IgD-negative memory B cell (primary cell): Measurements from ENCODE around the gene NUSAP1. TPM values are rescaled to one million over a fixed set of nuclear protein-coding genes. Genes with fewer than 3 reads are reported as not detected.
"Not testable (repeated sequence)": the region's sequence is repeated elsewhere in the genome, so short reads cannot be mapped to it uniquely, and the experiment has no call there.

ENCODE experiments used
- H3K27ac Mint-ChIP-seq, 3 donors: one replicate each; pipeline ENCODE4 v1.8.0; 2020 to 2022; ENCODE audit warnings: mild to moderate bottlenecking in 3 of 3, mixed read lengths in 3 of 3, moderate library complexity in 1 of 3
- H3K27me3 Mint-ChIP-seq: one replicate; pipeline ENCODE4 v1.8.0; 2021; ENCODE audit warnings: mixed read lengths
- H3K36me3 Mint-ChIP-seq: one replicate; pipeline ENCODE4 v1.8.0; 2020; ENCODE audit warnings: mild to moderate bottlenecking, mixed read lengths
- H3K4me1 Mint-ChIP-seq, 3 donors: one replicate each; pipeline ENCODE4 v1.8.0; 2020 to 2022; ENCODE audit warnings: mixed read lengths in 3 of 3, mild to moderate bottlenecking in 1 of 3
- H3K4me3 Mint-ChIP-seq, 4 donors: one replicate each; pipeline ENCODE4 v1.8.0; 2020 to 2022; ENCODE audit warnings: mild to moderate bottlenecking in 4 of 4, mixed read lengths in 4 of 4, moderate library complexity in 3 of 4
- H3K9me3 Mint-ChIP-seq, 3 donors: one replicate each; pipeline ENCODE4 v1.8.0; 2020 to 2021; ENCODE audit warnings: mixed read lengths in 3 of 3, mild to moderate bottlenecking in 1 of 3
- polyA plus RNA-seq: library from polyadenylated mRNA; unstranded; fragments of 300-500 nt; fragmentation: Illumina TruSeq; gene quantifications from one replicate; pipeline ENCODE4 v1.2.3, GENCODE V29; 2021

Gene NUSAP1
- polyA plus RNA-seq, 1 donor from 2014 or later: 4.7 TPM

GRCh38 chr15:41304149-41304770 lies 28.4 kb upstream of the NUSAP1 start:
- Mint-ChIP-seq H3K27ac (peak overlapping the region in 1 of 3 donors; percentile 94), H3K4me1 (peaks cover 9 to 25% (median 10%) of the 10 kb centered on the region in 3 donors), H3K4me3 (peak overlapping the region in 1 of 4 donors; percentile 56), H3K9me3 (no peaks in the 10 kb centered on the region), H3K36me3 (peaks cover 4% of the 10 kb centered on the region), H3K27me3 (no peaks in the 10 kb centered on the region)

- Mint-ChIP-seq H3K36me3 (peaks cover 4% of the 10 kb centered on the region), H3K27ac (no peak overlapping the region), H3K4me1 (peaks cover 6 to 14% (median 9%) of the 10 kb centered on the region in 3 donors), H3K9me3 (no peaks in the 10 kb centered on the region), H3K4me3 (no peak overlapping the region), H3K27me3 (no peaks in the 10 kb centered on the region)
Measured at GRCh38 chr15:41307679-41308078, 25.0 kb upstream of the NUSAP1 start.

DNA sequence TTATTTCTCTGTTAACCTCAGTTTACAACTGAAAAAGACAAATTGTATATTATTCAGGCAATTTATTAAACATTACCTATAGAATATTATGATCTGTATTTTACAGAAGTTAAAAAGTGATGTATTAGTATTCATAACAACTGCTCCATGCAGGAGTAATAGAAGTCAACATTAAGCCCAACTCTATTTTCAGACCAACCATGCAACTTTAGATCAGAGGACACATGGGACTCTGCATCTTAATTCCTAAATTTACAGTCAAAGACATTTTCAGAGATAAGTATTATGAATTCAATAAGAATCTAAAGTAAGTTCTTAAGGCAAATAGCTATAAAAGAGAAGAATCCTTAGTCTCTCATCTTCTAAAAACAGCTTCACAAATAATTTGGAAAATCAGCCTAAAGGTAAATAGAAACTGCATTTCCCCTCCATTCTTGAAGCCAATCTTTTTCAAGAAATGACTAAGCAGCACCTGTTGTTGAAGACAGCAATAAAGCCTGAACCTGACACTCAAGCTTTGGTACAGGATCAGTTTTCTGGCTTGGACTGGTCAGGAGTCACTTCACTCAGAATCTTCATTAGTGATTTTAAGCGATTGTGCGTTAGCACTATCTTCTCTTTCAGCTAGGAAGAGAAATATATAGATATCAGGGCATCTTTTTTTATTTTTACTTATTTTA lies 23.3 kb upstream of the NUSAP1 start:
- Mint-ChIP-seq H3K4me3 (no peak overlapping the region), H3K9me3 (no peaks in the 10 kb centered on the region), H3K27ac (no peak overlapping the region)

GRCh38 chr15:41320805-41321330 lies 11.8 kb upstream of the NUSAP1 start:
- not testable (repeated sequence) for H3K27me3 Mint-ChIP-seq, H3K4me1 Mint-ChIP-seq, H3K9me3 Mint-ChIP-seq, H3K36me3 Mint-ChIP-seq, H3K27ac Mint-ChIP-seq, H3K4me3 Mint-ChIP-seq

More for the DNA sequence above, 23.3 kb upstream of the NUSAP1 start:
- Mint-ChIP-seq H3K4me1 (peaks cover 3 to 8% (median 4%) of the 10 kb centered on the region in 3 donors), H3K36me3 (peaks cover 4% of the 10 kb centered on the region), H3K27me3 (no peaks in the 10 kb centered on the region)

GRCh38 chr15:41323611-41324010 lies 9.1 kb upstream of the NUSAP1 start:
- Mint-ChIP-seq H3K9me3 (no peaks in the 10 kb centered on the region), H3K4me1 (peaks cover 0 to 3% (median 0%) of the 10 kb centered on the region in 3 donors), H3K27ac (no peak overlapping the region), H3K4me3 (no peak overlapping the region), H3K27me3 (no peaks in the 10 kb centered on the region), H3K36me3 (peaks cover 3% of the 10 kb centered on the region)

- Mint-ChIP-seq H3K27me3 (no peaks in the 10 kb centered on the region), H3K9me3 (no peaks in the 10 kb centered on the region)
Measured at GRCh38 chr15:41331281-41331680, 1.4 kb upstream of the NUSAP1 start.

GRCh38 chr15:41331833-41332193 lies 868 bp upstream of the NUSAP1 start:
- Mint-ChIP-seq H3K9me3 (no peaks in the 10 kb centered on the region), H3K4me1 (peaks cover 7 to 24% (median 24%) of the 10 kb centered on the region in 3 donors), H3K27ac (peak overlapping the region; percentile 28 to 98 (median 98)), H3K4me3 (peak overlapping the region; percentile 97 to 100 (median 100)), H3K36me3 (peaks cover 2% of the 10 kb centered on the region), H3K27me3 (no peaks in the 10 kb centered on the region)

More at GRCh38 chr15:41331281-41331680, 1.4 kb upstream of the NUSAP1 start:
- H3K4me1 Mint-ChIP-seq: peaks cover 7 to 24% (median 21%) of the 10 kb centered on the region in 3 donors
- H3K36me3 Mint-ChIP-seq: peaks cover 2% of the 10 kb centered on the region
- H3K27ac Mint-ChIP-seq: peak overlapping the region; percentile 28 to 98 (median 98)
- H3K4me3 Mint-ChIP-seq: peak overlapping the region; percentile 97 to 100 (median 100)

DNA sequence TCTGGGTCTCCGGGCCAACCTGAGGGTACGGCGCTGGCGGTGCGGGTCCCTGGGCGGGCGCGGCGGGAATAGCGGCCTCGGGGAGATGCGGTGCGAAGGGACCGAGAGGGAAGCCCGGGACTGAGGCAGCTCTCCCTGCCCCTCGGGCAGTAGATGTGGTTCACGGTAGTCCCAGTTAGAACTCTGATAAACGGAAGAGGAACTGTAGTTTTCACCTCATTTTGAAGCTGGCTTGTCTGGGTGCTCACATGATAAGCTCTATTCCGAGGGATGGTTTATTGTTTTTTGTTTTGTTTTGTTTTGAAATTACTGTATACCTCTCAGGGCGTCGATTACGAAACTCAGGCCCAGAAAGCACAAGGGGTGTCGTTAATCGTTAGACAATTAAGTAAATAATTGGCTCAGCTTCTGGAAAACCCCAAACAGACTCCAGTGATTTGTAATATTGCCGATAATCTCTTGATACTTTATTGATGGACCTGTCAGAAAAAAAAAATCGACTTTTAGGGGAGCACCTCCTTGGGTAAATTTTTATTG lies 413 bp downstream of the NUSAP1 start:
- Mint-ChIP-seq H3K27ac (peak overlapping the region; percentile 92 to 98 (median 98)), H3K4me3 (peak overlapping the region; percentile 97 to 100 (median 100)), H3K4me1 (peaks cover 14 to 26% (median 24%) of the 10 kb centered on the region in 3 donors), H3K27me3 (no peaks in the 10 kb centered on the region), H3K36me3 (peaks cover 3% of the 10 kb centered on the region), H3K9me3 (no peaks in the 10 kb centered on the region)

DNA sequence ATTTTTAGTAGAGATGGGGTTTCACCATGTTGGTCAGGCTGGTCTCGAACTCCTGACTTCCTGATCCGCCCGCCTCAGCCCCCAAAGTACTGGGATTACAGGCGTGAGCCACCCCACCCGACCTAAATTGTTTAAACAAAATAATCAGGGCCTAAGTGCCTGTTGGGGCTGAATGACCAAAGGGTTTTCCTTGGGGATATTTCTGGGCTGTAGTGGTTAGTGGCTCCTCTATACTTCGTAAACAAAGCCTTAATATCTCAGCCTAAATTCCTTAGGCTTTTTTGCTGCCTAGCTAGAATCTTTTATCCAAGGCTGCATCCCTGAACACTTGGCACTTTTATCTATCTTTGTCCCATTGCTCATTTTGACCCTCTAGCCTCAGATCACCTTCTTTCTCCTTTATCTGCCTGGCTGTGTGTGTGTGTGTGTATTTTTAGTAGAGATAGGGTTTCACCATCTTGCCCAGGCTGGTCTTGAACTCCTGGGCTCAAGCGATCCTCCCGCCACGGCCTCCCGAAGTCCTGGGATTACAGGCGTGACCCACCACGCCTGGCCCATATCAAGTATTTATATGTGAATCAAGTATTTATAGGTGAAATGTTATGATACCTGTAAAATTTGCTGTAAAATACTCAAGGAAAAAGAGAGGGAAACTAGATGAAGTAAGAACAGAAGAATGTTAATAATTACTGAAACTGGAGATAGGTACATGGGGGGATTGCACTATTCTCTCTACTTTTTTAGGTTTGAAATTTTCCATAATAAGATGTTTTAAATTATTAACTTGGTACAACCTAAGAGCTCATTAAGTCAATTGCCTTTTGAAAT lies 1.8 kb downstream of the NUSAP1 start:
- Mint-ChIP-seq H3K27me3 (no peaks in the 10 kb centered on the region), H3K36me3 (peaks cover 6% of the 10 kb centered on the region), H3K4me1 (peaks cover 17 to 26% (median 20%) of the 10 kb centered on the region in 3 donors), H3K9me3 (no peaks in the 10 kb centered on the region), H3K4me3 (peak overlapping the region; percentile 88 to 100 (median 98)), H3K27ac (peak overlapping the region in 2 of 3 donors; percentile 72 to 98)

GRCh38 chr15:41336549-41336948 lies 3.9 kb downstream of the NUSAP1 start:
- peak overlapping the region in 3 of 4 donors; percentile 24 to 73 (median 31) for H3K4me3 Mint-ChIP-seq
- H3K27ac Mint-ChIP-seq: no peak overlapping the region
- H3K36me3 Mint-ChIP-seq: peaks cover 6% of the 10 kb centered on the region
- H3K4me1 Mint-ChIP-seq: peaks cover 17 to 23% (median 19%) of the 10 kb centered on the region in 3 donors
- H3K27me3 Mint-ChIP-seq: no peaks in the 10 kb centered on the region
- H3K9me3 Mint-ChIP-seq: no peaks in the 10 kb centered on the region

DNA sequence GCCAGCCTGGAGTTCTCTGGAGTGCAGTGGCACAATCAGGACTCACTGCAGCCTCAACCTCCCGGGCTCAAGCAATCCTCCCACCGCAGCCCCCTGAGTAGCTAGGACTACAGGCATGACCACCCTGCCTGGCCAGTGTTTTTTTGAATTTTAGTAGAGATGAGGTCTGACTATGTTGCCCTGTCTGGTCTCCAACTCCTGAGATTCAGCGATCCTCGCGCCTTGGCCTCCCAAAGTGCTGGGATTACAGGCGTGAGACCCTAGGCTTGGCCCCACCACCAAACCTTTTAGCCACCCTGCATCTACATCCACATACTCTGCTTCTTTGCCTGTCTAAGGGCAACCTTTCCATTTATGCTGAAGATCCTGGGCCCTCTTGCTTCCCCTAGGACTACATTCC lies 4.4 kb downstream of the NUSAP1 start:
- H3K9me3 Mint-ChIP-seq: no peaks in the 10 kb centered on the region
- H3K27ac Mint-ChIP-seq: peak overlapping the region in 1 of 3 donors; percentile 41
- H3K27me3 Mint-ChIP-seq: no peaks in the 10 kb centered on the region
- peak overlapping the region in 2 of 4 donors; percentile 24 to 26 for H3K4me3 Mint-ChIP-seq
- peaks cover 17 to 21% (median 19%) of the 10 kb centered on the region in 3 donors for H3K4me1 Mint-ChIP-seq
- H3K36me3 Mint-ChIP-seq: peaks cover 6% of the 10 kb centered on the region

- no peaks in the 10 kb centered on the region for H3K27me3 Mint-ChIP-seq
- H3K9me3 Mint-ChIP-seq: no peaks in the 10 kb centered on the region
- peak overlapping the region in 1 of 3 donors; percentile 61 for H3K27ac Mint-ChIP-seq
- H3K4me1 Mint-ChIP-seq: peaks cover 14 to 16% (median 15%) of the 10 kb centered on the region in 3 donors
- H3K36me3 Mint-ChIP-seq: peaks cover 6% of the 10 kb centered on the region
- peak overlapping the region in 2 of 4 donors; percentile 18 to 28 for H3K4me3 Mint-ChIP-seq
Measured at GRCh38 chr15:41337631-41338522, 5.2 kb downstream of the NUSAP1 start.

GRCh38 chr15:41340189-41340695 lies 7.6 kb downstream of the NUSAP1 start:
- H3K27ac Mint-ChIP-seq: peak overlapping the region in 1 of 3 donors; percentile 19
- H3K4me3 Mint-ChIP-seq: peak overlapping the region in 1 of 4 donors; percentile 55
- H3K27me3 Mint-ChIP-seq: no peaks in the 10 kb centered on the region
- H3K9me3 Mint-ChIP-seq: no peaks in the 10 kb centered on the region
- H3K4me1 Mint-ChIP-seq: peaks cover 5 to 9% (median 5%) of the 10 kb centered on the region in 3 donors
- H3K36me3 Mint-ChIP-seq: peaks cover 6% of the 10 kb centered on the region
